A673 (cell line): ENCODE data around the gene ADGRD1. TPM values are rescaled to one million over a fixed set of nuclear protein-coding genes. Genes with fewer than 3 reads are reported as not detected.

Source experiments
- BruUV-seq: library from RNA; stranded (reverse); fragments of 400-500 nt; replicated peaks from 2 replicates; lab custom pipeline; 2021; lab: Mats Ljungman, UMichigan
- CTCF ChIA-PET: fragments of 300-600 bp; sonication (Branson Sonifier 250); formaldehyde crosslinking; loops from one replicate; lab custom pipeline; 2022; ENCODE audit warnings: antibody characterized with exemption; lab: Charles Lee
- POLR2A ChIA-PET: fragments of 300-600 bp; sonication (Branson Sonifier 250); formaldehyde crosslinking; loops from one replicate; lab custom pipeline; 2022; ENCODE audit warnings: antibody characterized with exemption; ENCODE audit not compliant: low non-redundant PET; lab: Charles Lee
- DNase-seq: peaks from one replicate; pipeline ENCODE4 v3.0.0-alpha.2; 2015; ENCODE audit warnings: low spot score
- H3K27ac ChIP-seq: fragments of 200-600 bp; sonication (generic); 2 replicates; pipeline ENCODE4 v1.5.1; 2016; ENCODE audit warnings: mixed run types, low read depth, mild to moderate bottlenecking, mixed read lengths, antibody characterized with exemption, low read length; ENCODE audit not compliant: poor library complexity, severe bottlenecking
- H3K27me3 ChIP-seq: fragments of 200-600 bp; sonication (generic); replicated peaks from 2 replicates; pipeline ENCODE4 v1.6.1; 2017; ENCODE audit warnings: mixed run types, low read depth, mild to moderate bottlenecking, mixed read lengths, antibody characterized with exemption, low read length; ENCODE audit not compliant: insufficient read depth, poor library complexity
- H3K36me3 ChIP-seq: fragments of 200-600 bp; sonication (generic); 2 replicates; pipeline ENCODE4 v1.6.1; 2016; ENCODE audit warnings: mixed run types, mild to moderate bottlenecking, mixed read lengths, antibody characterized with exemption, low read length; ENCODE audit not compliant: insufficient read depth, poor library complexity, severe bottlenecking
- H3K4me1 ChIP-seq: fragments of 200-600 bp; sonication (generic); 2 replicates; pipeline ENCODE4 v1.6.1; 2017; ENCODE audit warnings: mixed run types, mild to moderate bottlenecking, mixed read lengths, antibody characterized with exemption, low read length; ENCODE audit not compliant: insufficient read depth, poor library complexity, severe bottlenecking
- H3K4me3 ChIP-seq: fragments of 200-600 bp; sonication (generic); 2 replicates; pipeline ENCODE4 v1.5.1; 2016; ENCODE audit warnings: low read depth, mixed run types, mild to moderate bottlenecking, mixed read lengths, low read length; ENCODE audit not compliant: poor library complexity, severe bottlenecking
- H3K9me3 ChIP-seq: fragments of 200-600 bp; sonication (generic); 2 replicates; pipeline ENCODE4 v1.6.1; 2016; ENCODE audit warnings: mixed run types, low read depth, mild to moderate bottlenecking, mixed read lengths, antibody characterized with exemption, low read length; ENCODE audit not compliant: poor library complexity, severe bottlenecking
- EZH2 ChIP-seq: fragments of 200-600 bp; sonication (generic); IDR thresholded peaks from 2 replicates; pipeline ENCODE4 v1.6.1; 2017; ENCODE audit warnings: borderline replicate concordance, low read depth, mild to moderate bottlenecking, mixed read lengths, antibody characterized with exemption, low read length; ENCODE audit not compliant: poor library complexity, severe bottlenecking
- intact Hi-C: fragments of 100-400 bp; cut with micrococcal nuclease; formaldehyde crosslinking; loops from one replicate; pipeline ENCODE4 v1.10.0; 2022; ENCODE audit not compliant: unreplicated experiment
- total RNA-seq: library from RNA; stranded (reverse); gene quantifications from 2 replicates; pipeline ENCODE4 v1.2.3, GENCODE V29; 2021
- TF ChIP-seq, protein P1 (sequence below): fragments of 300-800, 200-600 bp; sonication (generic); conservative IDR thresholded peaks from 2 replicates; pipeline ENCODE4 v1.5.1; 2017; ENCODE audit warnings: low read depth, mild to moderate bottlenecking, antibody characterized with exemption, low read length, moderate library complexity, mixed read lengths

ADGRD1 gene
- total RNA-seq, 1 experiment from 2014 or later, result not detected

- intact Hi-C loops, result no loop called here
- no peaks in the 10 kb centered on the region for H3K9me3 ChIP-seq
- no peaks in the 10 kb centered on the region for H3K27me3 ChIP-seq
- no peaks in the 10 kb centered on the region for H3K36me3 ChIP-seq
- H3K4me1 ChIP-seq, result peaks cover 10% of the 10 kb centered on the region
- H3K4me3 ChIP-seq, result no peak overlapping the region
- BruUV-seq, result no TSS peak
- TF ChIP-seq, protein P1, sequence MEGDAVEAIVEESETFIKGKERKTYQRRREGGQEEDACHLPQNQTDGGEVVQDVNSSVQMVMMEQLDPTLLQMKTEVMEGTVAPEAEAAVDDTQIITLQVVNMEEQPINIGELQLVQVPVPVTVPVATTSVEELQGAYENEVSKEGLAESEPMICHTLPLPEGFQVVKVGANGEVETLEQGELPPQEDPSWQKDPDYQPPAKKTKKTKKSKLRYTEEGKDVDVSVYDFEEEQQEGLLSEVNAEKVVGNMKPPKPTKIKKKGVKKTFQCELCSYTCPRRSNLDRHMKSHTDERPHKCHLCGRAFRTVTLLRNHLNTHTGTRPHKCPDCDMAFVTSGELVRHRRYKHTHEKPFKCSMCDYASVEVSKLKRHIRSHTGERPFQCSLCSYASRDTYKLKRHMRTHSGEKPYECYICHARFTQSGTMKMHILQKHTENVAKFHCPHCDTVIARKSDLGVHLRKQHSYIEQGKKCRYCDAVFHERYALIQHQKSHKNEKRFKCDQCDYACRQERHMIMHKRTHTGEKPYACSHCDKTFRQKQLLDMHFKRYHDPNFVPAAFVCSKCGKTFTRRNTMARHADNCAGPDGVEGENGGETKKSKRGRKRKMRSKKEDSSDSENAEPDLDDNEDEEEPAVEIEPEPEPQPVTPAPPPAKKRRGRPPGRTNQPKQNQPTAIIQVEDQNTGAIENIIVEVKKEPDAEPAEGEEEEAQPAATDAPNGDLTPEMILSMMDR, result no peak
- no peak for TF ChIP-seq EZH2
- ChIA-PET CTCF (no interaction called here), POLR2A (no interaction called here)
- DNase-seq, result peak; percentile 65
- H3K27ac ChIP-seq, result no peak overlapping the region
These were observed 12.0 kb downstream of the ADGRD1 start for GRCh38 chr12:130965668-130966067.

GRCh38 chr12:130966443-130967030, 12.8 kb downstream of the ADGRD1 start:
- DNase-seq, result no peak
- BruUV-seq, result no TSS peak
- H3K9me3 ChIP-seq, result no peaks in the 10 kb centered on the region
- H3K27me3 ChIP-seq, result no peaks in the 10 kb centered on the region
- intact Hi-C loops, result no loop called here
- H3K27ac ChIP-seq, result no peak overlapping the region
- ChIA-PET CTCF (no interaction called here), POLR2A (no interaction called here)
- peaks cover 10% of the 10 kb centered on the region for H3K4me1 ChIP-seq
- no peak overlapping the region for H3K4me3 ChIP-seq
- TF ChIP-seq, protein P1, result no peak
- TF ChIP-seq EZH2, result no peak
- no peaks in the 10 kb centered on the region for H3K36me3 ChIP-seq

- POLR2A ChIA-PET, result no interaction called here
- CTCF ChIA-PET, result no interaction called here
- no peaks in the 10 kb centered on the region for H3K27me3 ChIP-seq
- no peaks in the 10 kb centered on the region for H3K36me3 ChIP-seq
- no peak for TF ChIP-seq EZH2
- TF ChIP-seq, protein P1, result no peak
- intact Hi-C loops, result no loop called here
- no TSS peak for BruUV-seq
- no peaks in the 10 kb centered on the region for H3K9me3 ChIP-seq
- no peak overlapping the region for H3K4me3 ChIP-seq
- peaks cover 10% of the 10 kb centered on the region for H3K4me1 ChIP-seq
- no peak for DNase-seq
- H3K27ac ChIP-seq, result no peak overlapping the region
These were observed 13.9 kb downstream of the ADGRD1 start for GRCh38 chr12:130967636-130968035.
